GM10248 (cell line): ENCODE data around the gene NBL1.

Source experiments
- CTCF ChIA-PET: fragments of 300-600 bp; sonication (Branson Sonifier 250); formaldehyde crosslinking; extraction: SDS; loops from one replicate; lab custom pipeline; 2021; ENCODE audit warnings: antibody characterized with exemption; lab: Yijun Ruan, JAX
- POLR2A ChIA-PET: fragments of 350-650 bp; sonication (Branson Sonifier 250); formaldehyde crosslinking; extraction: SDS; loops from one replicate; lab custom pipeline; 2020; ENCODE audit warnings: antibody characterized with exemption; lab: Yijun Ruan, JAX
- DNase-seq: peaks from one replicate; pipeline ENCODE4 v3.0.0; 2012; ENCODE audit errors: extremely low spot score
- TF ChIP-seq, protein P1 (sequence below): IDR thresholded peaks from 2 replicates; pipeline ENCODE4 v1.5.1; 2012; ENCODE audit warnings: mild to moderate bottlenecking, low read depth; ENCODE audit errors: extremely low read depth, missing control alignments, control extremely low read depth

Gene NBL1

DNA sequence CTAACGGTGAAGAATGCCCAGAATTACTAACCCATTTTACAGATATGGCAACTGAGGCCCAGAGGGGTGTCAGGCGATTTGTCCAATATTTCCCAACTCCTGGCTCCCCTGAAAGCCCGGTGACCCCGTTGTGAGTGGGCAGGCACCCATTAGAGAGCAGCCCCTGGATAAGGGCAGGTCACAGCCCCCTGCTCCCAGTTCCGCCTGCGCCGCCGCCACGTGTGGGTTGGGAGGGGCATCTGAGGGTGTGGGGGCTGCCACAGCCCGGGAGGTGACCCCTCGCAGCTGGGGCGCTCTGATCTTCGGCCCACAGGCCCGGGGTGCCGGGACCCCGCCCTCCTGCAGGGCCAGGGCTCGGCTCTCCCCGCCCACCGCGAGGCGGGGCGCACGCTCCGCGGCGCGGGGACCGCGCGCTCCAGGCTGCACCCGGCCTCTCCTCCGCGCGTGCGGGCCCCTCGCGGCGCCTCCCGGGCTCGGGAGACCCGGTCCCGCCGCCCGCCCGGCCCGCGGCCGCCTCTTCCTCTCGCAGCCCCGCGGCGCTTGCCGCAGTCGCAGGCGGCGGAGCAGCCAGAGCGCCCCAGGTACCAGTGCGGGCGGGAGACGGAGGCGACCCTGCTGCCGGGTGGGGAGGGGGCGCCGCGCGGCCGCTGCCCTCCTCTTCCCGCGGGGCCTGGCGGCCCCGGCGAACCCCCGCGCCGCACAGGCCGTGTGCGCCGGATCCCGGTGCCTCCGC is 20.5 kb downstream of the NBL1 start, which contains the start of gene HTR6:
HTR6 (plus strand) TSS at position 423 of the 733 bp plus-strand sequence. CDS start 879 bp downstream, outside the sequence.
- TF ChIP-seq, protein P1, sequence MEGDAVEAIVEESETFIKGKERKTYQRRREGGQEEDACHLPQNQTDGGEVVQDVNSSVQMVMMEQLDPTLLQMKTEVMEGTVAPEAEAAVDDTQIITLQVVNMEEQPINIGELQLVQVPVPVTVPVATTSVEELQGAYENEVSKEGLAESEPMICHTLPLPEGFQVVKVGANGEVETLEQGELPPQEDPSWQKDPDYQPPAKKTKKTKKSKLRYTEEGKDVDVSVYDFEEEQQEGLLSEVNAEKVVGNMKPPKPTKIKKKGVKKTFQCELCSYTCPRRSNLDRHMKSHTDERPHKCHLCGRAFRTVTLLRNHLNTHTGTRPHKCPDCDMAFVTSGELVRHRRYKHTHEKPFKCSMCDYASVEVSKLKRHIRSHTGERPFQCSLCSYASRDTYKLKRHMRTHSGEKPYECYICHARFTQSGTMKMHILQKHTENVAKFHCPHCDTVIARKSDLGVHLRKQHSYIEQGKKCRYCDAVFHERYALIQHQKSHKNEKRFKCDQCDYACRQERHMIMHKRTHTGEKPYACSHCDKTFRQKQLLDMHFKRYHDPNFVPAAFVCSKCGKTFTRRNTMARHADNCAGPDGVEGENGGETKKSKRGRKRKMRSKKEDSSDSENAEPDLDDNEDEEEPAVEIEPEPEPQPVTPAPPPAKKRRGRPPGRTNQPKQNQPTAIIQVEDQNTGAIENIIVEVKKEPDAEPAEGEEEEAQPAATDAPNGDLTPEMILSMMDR: no peak
- ChIA-PET CTCF (interaction anchor here (5.3 to 5.8 kb wide), 2 partner anchors 12 to 40 kb away, joined by 46 to 114 read pairs; no protein-coding TSS in a partner anchor), POLR2A (no interaction called here)
- peak; percentile 74 for DNase-seq

DNA sequence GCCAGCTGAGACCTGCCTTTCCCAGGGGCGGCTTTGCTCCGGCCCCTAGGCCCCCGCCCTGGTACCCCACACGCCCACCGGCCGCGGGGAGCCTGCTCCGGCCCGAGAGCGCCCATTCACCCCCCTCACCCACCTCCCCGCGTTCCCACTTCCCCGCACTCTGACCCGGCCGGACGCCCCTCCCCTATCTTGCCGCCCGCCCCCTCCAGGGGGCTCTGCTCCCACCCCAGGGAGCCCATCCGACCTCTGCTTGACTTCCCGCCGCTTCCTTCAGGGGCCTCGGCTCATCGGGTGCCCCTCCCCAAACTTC is 21.0 kb downstream of the NBL1 start:
- TF ChIP-seq, protein P1: no peak
- no peak for DNase-seq
- CTCF ChIA-PET: interaction anchor here (5.3 kb wide), 1 partner anchor 12 kb away, joined by 46 read pairs; no protein-coding TSS in a partner anchor
- POLR2A ChIA-PET: no interaction called here

DNA sequence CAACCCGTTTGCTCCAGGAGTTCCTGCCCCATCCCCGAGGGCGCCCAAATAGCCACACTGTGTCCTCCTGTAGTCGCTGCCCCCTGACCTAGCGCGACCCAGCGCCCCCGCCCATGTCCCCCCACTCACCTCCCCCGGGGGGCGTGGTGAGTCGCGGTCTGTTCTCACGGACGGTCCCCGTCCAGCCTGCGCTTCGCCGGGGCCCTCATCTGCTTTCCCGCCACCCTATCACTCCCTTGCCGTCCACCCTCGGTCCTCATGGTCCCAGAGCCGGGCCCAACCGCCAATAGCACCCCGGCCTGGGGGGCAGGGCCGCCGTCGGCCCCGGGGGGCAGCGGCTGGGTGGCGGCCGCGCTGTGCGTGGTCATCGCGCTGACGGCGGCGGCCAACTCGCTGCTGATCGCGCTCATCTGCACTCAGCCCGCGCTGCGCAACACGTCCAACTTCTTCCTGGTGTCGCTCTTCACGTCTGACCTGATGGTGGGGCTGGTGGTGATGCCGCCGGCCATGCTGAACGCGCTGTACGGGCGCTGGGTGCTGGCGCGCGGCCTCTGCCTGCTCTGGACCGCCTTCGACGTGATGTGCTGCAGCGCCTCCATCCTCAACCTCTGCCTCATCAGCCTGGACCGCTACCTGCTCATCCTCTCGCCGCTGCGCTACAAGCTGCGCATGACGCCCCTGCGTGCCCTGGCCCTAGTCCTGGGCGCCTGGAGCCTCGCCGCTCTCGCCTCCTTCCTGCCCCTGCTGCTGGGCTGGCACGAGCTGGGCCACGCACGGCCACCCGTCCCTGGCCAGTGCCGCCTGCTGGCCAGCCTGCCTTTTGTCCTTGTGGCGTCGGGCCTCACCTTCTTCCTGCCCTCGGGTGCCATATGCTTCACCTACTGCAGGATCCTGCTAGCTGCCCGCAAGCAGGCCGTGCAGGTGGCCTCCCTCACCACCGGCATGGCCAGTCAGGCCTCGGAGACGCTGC is 21.7 kb downstream of the NBL1 start:
- TF ChIP-seq, protein P1: no peak
- DNase-seq: no peak
- POLR2A ChIA-PET: no interaction called here
- CTCF ChIA-PET: no interaction called here

DNA sequence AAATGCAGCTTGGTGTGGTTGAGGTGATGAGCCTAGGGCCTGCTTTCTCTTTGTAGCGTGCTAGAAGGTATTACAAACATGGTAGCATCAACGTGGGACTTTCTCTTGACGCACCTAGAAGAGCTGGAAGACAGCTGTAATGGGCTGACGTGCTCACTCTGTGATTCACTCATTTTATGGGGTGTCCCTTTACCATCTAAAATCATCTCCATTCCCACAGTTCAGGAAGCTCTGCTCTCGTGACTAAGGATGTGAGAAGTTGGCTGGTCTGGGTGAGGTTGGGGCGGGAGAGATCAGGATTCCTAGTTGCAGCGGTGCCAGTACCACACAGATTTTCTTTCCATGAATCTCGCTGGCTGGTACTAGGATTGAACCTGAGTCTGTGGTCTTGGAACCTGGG is 24.8 kb downstream of the NBL1 start:
- POLR2A ChIA-PET: no interaction called here

DNA sequence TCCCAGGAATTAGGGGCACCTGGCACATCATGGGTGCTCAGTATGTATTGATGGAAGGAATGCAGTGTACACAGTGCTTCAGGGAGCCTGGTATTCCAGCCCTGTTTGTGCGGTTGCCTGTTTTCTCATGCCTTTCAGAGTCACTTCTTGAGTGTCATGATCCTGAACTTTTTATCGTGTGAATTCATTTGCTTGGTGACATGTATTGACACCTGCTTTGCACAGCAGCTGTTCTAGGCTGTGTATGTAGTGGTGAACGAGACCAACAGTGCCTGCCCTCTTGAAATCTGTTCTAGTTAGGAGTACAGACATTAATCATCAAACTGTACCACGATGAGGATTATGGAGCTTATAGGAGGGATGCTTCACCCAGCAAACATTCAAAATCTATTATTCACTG is 26.7 kb downstream of the NBL1 start:
- no peak for DNase-seq
- CTCF ChIA-PET: interaction anchor here (1.2 to 5.4 kb wide), 2 partner anchors 10 to 33 kb away, joined by 6 to 39 read pairs; no protein-coding TSS in a partner anchor
- POLR2A ChIA-PET: no interaction called here
- TF ChIP-seq, protein P1: no peak

More for the DNA sequence above, 24.8 kb downstream of the NBL1 start:
- TF ChIP-seq, protein P1: no peak
- CTCF ChIA-PET: interaction anchor here (1.4 to 2.4 kb wide), 4 partner anchors 9 to 46 kb away, joined by 7 to 14 read pairs (median 10); no protein-coding TSS in a partner anchor
- no peak for DNase-seq

DNA sequence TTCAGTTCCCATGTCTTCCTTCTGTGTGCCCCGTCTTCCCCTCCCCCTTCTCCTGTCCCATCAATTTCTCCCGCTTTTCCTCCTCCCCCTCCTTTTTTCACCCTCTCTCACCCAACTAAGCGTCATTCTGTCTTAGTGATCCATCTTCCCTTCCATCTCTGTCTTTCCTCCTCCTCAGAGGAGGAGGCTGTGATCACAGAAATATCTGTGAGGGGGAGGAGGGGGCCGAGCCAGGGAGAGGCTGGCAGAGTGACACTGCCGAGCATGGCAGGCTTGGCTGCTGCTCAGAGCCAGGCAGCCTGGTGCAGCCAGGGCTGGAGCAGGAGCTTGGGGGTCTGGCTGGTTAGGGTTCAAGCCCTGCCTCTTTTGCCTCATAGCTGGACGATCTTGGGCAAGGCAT is 28.1 kb downstream of the NBL1 start:
- CTCF ChIA-PET: interaction anchor here (0.8 to 5.4 kb wide), 4 partner anchors 9 to 56 kb away, joined by 3 to 39 read pairs (median 4); no protein-coding TSS in a partner anchor
- POLR2A ChIA-PET: no interaction called here
- TF ChIP-seq, protein P1: no peak
- DNase-seq: no peak
